Adrenal gland (tissue), 12 donors: Measurements from ENCODE around the gene KIF2C. TPM values are rescaled to one million over a fixed set of nuclear protein-coding genes. Genes with fewer than 3 reads are reported as not detected.
"Not testable (repeated sequence)": the region's sequence is repeated elsewhere in the genome, so short reads cannot be mapped to it uniquely, and the experiment has no call there.

ENCODE experiments used
- DNase-seq, 7 donors: peaks; one replicate each; pipeline ENCODE4 v3.0.0-alpha.2; 2019 to 2020
- H3K27ac ChIP-seq, 5 donors: fragments of 200-600 bp; sonication (generic) in 4 of 5; 1 replicate in 3 of 5; 2 replicates in 2 of 5; pipeline versions ENCODE4 v1.5.1 to v1.8.0; 2016 to 2020; ENCODE audit warnings: mild to moderate bottlenecking in 1 of 5
- H3K27me3 ChIP-seq: fragments of 200-600 bp; 2 replicates; pipeline ENCODE4 v1.8.0; 2021
- H3K36me3 ChIP-seq, 2 donors: fragments of 200-600 bp; replicated peaks in 1 of 2; 1 replicate in 1 of 2; 2 replicates in 1 of 2; pipeline versions ENCODE4 v1.5.1 to v1.8.0; 2018 to 2022
- H3K4me1 ChIP-seq, 2 donors: fragments of 200-600 bp; replicated peaks in 1 of 2; 1 replicate in 1 of 2; 2 replicates in 1 of 2; pipeline versions ENCODE4 v1.5.1 to v1.8.0; 2018 to 2021
- H3K4me3 ChIP-seq, 4 donors: fragments of 200-600 bp; sonication (generic) in 3 of 4; one replicate each; pipeline ENCODE4 v1.5.1; 2016 to 2018
- H3K9me3 ChIP-seq, 3 donors: fragments of 200-600 bp; sonication (generic) in 1 of 3; replicated peaks in 1 of 3; 1 replicate in 2 of 3; 2 replicates in 1 of 3; pipeline versions ENCODE4 v1.5.1 to v1.8.0; 2016 to 2021
- CTCF ChIP-seq, 6 experiments: fragments of 450-650 bp in 4 of 6; fragments of 200-600 bp in 2 of 6; sonication (generic) in 1 of 6; IDR thresholded peaks; 1 replicate in 5 of 6; 2 replicates in 1 of 6; pipeline versions ENCODE4 v1.5.1 to v1.8.0; 2016 to 2021; ENCODE audit warnings: antibody characterized with exemption in 6 of 6, mild to moderate bottlenecking in 2 of 6, moderate library complexity in 1 of 6
- POLR2A ChIP-seq, 2 donors: fragments of 450-650 bp; IDR thresholded peaks; one replicate each; pipeline ENCODE4 v1.6.1; 2017; ENCODE audit warnings: antibody characterized with exemption in 2 of 2, mild to moderate bottlenecking in 2 of 2, moderate library complexity in 1 of 2
- WGBS, 4 donors: extraction: QIAGEN DNeasy Blood & Tissue Kit in 2 of 4; methylation state at CpG; one replicate each; pipeline versions ENCODE4 v1.1.5 to v1.1.7; 2013 to 2017; 5-methylcytosine and 5-hydroxymethylcytosine counted together
- intact Hi-C, 2 donors: fragments of 100-400 bp; cut with DNase I; formaldehyde crosslinking; loops; one replicate each; pipeline versions ENCODE4 v1.14.1 to v1.15.0; 2022 to 2023
- polyA plus RNA-seq, 3 donors: library from polyadenylated mRNA; stranded (reverse); fragments of 200-250 nt in 2 of 3; fragments of 350-450 nt in 1 of 3; fragmentation: Illumina TruSeq in 1 of 3; extraction: RNeasy Lipid Tissue Mini Kit (QIAGEN cat#74804) in 1 of 3; gene quantifications; one replicate each; pipeline ENCODE4 v1.2.3, GENCODE V29; 2013 to 2014
- small RNA-seq, 2 donors: library from RNA; depleted of rRNA; stranded (forward); fragments of <200 nt; gene quantifications; one replicate each; pipeline ENCODE3, GENCODE V24; 2016
- total RNA-seq, 9 donors: library from RNA; depleted of rRNA in 4 of 9; stranded (reverse); fragments of >200 nt in 4 of 9; fragments of 120-200 nt in 1 of 9; fragmentation: NEBNext Ultra II Directional in 1 of 9; extraction: Animal tissue kit (Norgen Biotek cat#: 25700) in 1 of 9; gene quantifications; one replicate each; pipeline versions ENCODE4 v1.1.0 to v1.2.4, GENCODE V29; 2013 to 2023
- donor health status: healthy with polysubstance abuse.
- donor health status: Bipolar disorder and iron deficiency.
- donor health status: DM: yes; HTN: yes; CAD: no.
- donor health status: DM: no; HTN: no; CAD: no.
- donor health status: DM: no; HTN: no; CAD: no.
- donor health status: DM: yes; HTN: yes; CAD: no.

KIF2C gene
- total and polyA plus RNA-seq, 12 donors, result 0.26 to 10.4 (median 1.4) TPM

- no peaks in the 10 kb centered on the region for H3K9me3 ChIP-seq
- TF ChIP-seq POLR2A (IDR thresholded peaks at IDR 0.05), result no peak
- no peak for TF ChIP-seq CTCF (IDR thresholded peaks at IDR 0.05)
- intact Hi-C loops, result no loop called here
- 61 to 84% (median 68%) methylated on average over 35 to 48 of the region's 48 CpGs for WGBS, 4 donors
- H3K27ac ChIP-seq, result peak overlapping the region in 3 of 5 donors; percentile 60 to 89 (median 87)
- H3K4me3 ChIP-seq, result peak overlapping the region in 1 of 4 donors; percentile 45
- H3K4me1 ChIP-seq, result peaks cover 43 to 55% of the 10 kb centered on the region in 2 donors
- no peaks in the 10 kb centered on the region for H3K27me3 ChIP-seq
- DNase-seq, result peak in 4 of 7 donors; percentile 18 to 61 (median 35)
- H3K36me3 ChIP-seq, result peaks cover 0 to 6% of the 10 kb centered on the region in 2 donors
These were observed 73.3 kb downstream of the KIF2C start for GRCh38 chr1:44812822-44813543.

- H3K4me3 ChIP-seq, H3K9me3 ChIP-seq, H3K36me3 ChIP-seq, intact Hi-C loops, H3K27me3 ChIP-seq, H3K27ac ChIP-seq: not testable (repeated sequence)
- peak in 2 of 7 donors; percentile 5 to 11 for DNase-seq
- 88 to 95% (median 91%) methylated on average over 9 of the region's 9 CpGs for WGBS, 4 donors
- H3K4me1 ChIP-seq, result peaks cover 21 to 39% of the 10 kb centered on the region in 2 donors
These were observed 76.3 kb downstream of the KIF2C start for GRCh38 chr1:44815926-44816325.

GRCh38 chr1:44817307-44817706, 77.7 kb downstream of the KIF2C start:
- Histone ChIP-seq H3K4me1 (peaks cover 8 to 29% of the 10 kb centered on the region in 2 donors), H3K9me3 (no peaks in the 10 kb centered on the region), H3K4me3 (no peak overlapping the region), H3K27ac (no peak overlapping the region), H3K36me3 (peaks cover 0 to 6% of the 10 kb centered on the region in 2 donors), H3K27me3 (no peaks in the 10 kb centered on the region)
- TF ChIP-seq CTCF (IDR thresholded peaks at IDR 0.05), result no peak
- TF ChIP-seq POLR2A (IDR thresholded peaks at IDR 0.05), result no peak
- DNase-seq, result no peak
- 79 to 98% (median 90%) methylated on average over 2 of the region's 2 CpGs for WGBS, 4 donors
- intact Hi-C loops, result no loop called here

Small RNAs within 50 kb of the gene (small RNA-seq; reads per million reads assigned to genes)
- gene RNU5D-1, result 0.71 to 2.8 reads per million in 2 donors
- 1.9 to 2.8 reads per million in 2 donors for gene RNU5F-1
- gene SNORD38A, result 260 to 376 reads per million in 2 donors
- gene SNORD38B, result 0 reads per million in 2 donors
- gene SNORD46, result 3,197 to 4,727 reads per million in 2 donors
- 0 reads per million in 2 donors for gene SNORD55

Other genes with a start within 250 kb of the KIF2C start
- 10 to 100 TPM in 7 of 9 donors, 1 to 10 TPM in 2; 7.2 to 47.4 (median 13.0) TPM for gene TMEM53, start 65.4 kb upstream of the KIF2C start, total RNA-seq
- gene TMEM53, start 65.4 kb upstream of the KIF2C start, polyA plus RNA-seq, result 10 to 100 TPM; 10.5 to 13.5 (median 12.1) TPM
- gene ARMH1, start 65.1 kb upstream of the KIF2C start, total RNA-seq, result 10 to 100 TPM in 1 of 9 donors, 1 to 10 TPM in 6, under 1 TPM in 2; 0.18 to 12.4 (median 3.9) TPM
- gene ARMH1, start 65.1 kb upstream of the KIF2C start, polyA plus RNA-seq, result 10 to 100 TPM in 2 of 3 donors, 1 to 10 TPM in 1; 1.8 to 76.0 (median 47.7) TPM
- gene RNU5D-1, start 8.7 kb upstream of the KIF2C start, total RNA-seq, result not detected
- not detected for gene RNU5D-1, start 8.7 kb upstream of the KIF2C start, polyA plus RNA-seq
- 1,000 to 10,000 TPM; 1,508 to 2,877 (median 2,470) TPM for gene RPS8, start 35.7 kb downstream of the KIF2C start, total RNA-seq
- gene RPS8, start 35.7 kb downstream of the KIF2C start, polyA plus RNA-seq, result 1,000 to 10,000 TPM; 1,753 to 3,127 (median 2,737) TPM
- 1 to 10 TPM in 2 of 9 donors, under 1 TPM in 6, not detected in 1; 0.12 to 3.1 (median 0.65) TPM for gene BEST4, start 48.3 kb downstream of the KIF2C start, total RNA-seq
- 1 to 10 TPM in 2 of 3 donors, under 1 TPM in 1; 0.09 to 6.2 (median 5.3) TPM for gene BEST4, start 48.3 kb downstream of the KIF2C start, polyA plus RNA-seq
- 10 to 100 TPM in 8 of 9 donors, 1 to 10 TPM in 1; 4.4 to 37.5 (median 16.8) TPM for gene PLK3, start 60.5 kb downstream of the KIF2C start, total RNA-seq
- gene PLK3, start 60.5 kb downstream of the KIF2C start, polyA plus RNA-seq, result 10 to 100 TPM in 2 of 3 donors, 1 to 10 TPM in 1; 4.9 to 51.8 (median 49.4) TPM
- gene DYNLT4, start 67.5 kb downstream of the KIF2C start, total RNA-seq, result 1 to 10 TPM in 7 of 9 donors, under 1 TPM in 1, not detected in 1; 0.94 to 9.4 (median 2.5) TPM
- 10 to 100 TPM in 1 of 3 donors, 1 to 10 TPM in 1, not detected in 1; 3.0 to 10.3 TPM for gene DYNLT4, start 67.5 kb downstream of the KIF2C start, polyA plus RNA-seq
- 10 to 100 TPM in 7 of 9 donors, 1 to 10 TPM in 2; 5.2 to 46.3 (median 20.9) TPM for gene BTBD19, start 68.7 kb downstream of the KIF2C start, total RNA-seq
- gene BTBD19, start 68.7 kb downstream of the KIF2C start, polyA plus RNA-seq, result 10 to 100 TPM in 2 of 3 donors, 1 to 10 TPM in 1; 4.8 to 67.2 (median 26.5) TPM
- gene PTCH2, start 103.4 kb downstream of the KIF2C start, total RNA-seq, result 1 to 10 TPM in 5 of 9 donors, under 1 TPM in 4; 0.42 to 3.0 (median 1.5) TPM
- 1 to 10 TPM in 2 of 3 donors, under 1 TPM in 1; 0.40 to 7.8 (median 6.4) TPM for gene PTCH2, start 103.4 kb downstream of the KIF2C start, polyA plus RNA-seq
- gene EIF2B3, start 246.8 kb downstream of the KIF2C start, total RNA-seq, result 10 to 100 TPM; 13.8 to 55.0 (median 37.6) TPM
- 10 to 100 TPM; 12.6 to 61.0 (median 16.0) TPM for gene EIF2B3, start 246.8 kb downstream of the KIF2C start, polyA plus RNA-seq